Stimulated activated CD4-positive, alpha-beta T cell treated with anti-CD3 and anti-CD28 coated beads, Interleukin-4, amount 100 ng/mL, for 4 hours (primary cell): ENCODE data around the gene NSUN7.

Experiments
- DNase-seq, 2 experiments: peaks; one replicate each; pipeline ENCODE4 v3.0.0-alpha.2; 2020

Gene NSUN7

DNA sequence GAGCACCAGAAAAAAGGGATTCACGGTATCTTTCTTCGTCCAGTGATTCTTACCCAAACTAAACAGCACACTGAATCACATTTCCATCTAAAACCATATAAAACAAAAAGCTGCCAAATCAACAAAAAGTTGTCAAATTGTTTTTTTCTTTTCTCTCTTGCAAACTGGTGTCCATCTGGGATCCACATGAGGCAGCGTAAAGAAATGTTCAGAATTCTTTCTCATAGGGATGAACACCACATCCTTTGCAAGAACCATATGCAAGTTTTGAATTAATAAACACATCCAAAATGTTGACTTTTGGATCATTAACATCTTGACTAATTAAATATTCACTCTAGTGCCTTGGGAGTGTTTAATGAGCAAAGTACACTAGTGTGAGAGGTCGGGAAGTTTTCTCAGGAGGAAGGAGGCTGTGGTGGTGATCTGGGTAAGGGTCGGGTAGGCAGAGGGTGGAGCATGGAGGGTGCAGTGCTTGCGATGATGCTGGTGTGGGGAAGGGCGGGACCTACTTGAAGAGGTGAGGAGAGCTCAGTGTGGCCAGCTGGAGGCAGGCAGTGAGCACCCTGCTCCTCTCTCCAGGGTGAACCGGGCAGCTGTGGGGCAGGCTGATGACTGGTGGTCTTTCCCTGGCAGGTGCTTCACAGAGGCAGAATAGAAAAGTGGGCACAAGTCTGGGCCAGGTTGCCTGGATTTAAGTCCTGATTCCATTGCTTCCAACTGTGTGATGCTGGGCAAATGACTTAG, 72.8 kb downstream of the NSUN7 start:
- no peak for DNase-seq

DNA sequence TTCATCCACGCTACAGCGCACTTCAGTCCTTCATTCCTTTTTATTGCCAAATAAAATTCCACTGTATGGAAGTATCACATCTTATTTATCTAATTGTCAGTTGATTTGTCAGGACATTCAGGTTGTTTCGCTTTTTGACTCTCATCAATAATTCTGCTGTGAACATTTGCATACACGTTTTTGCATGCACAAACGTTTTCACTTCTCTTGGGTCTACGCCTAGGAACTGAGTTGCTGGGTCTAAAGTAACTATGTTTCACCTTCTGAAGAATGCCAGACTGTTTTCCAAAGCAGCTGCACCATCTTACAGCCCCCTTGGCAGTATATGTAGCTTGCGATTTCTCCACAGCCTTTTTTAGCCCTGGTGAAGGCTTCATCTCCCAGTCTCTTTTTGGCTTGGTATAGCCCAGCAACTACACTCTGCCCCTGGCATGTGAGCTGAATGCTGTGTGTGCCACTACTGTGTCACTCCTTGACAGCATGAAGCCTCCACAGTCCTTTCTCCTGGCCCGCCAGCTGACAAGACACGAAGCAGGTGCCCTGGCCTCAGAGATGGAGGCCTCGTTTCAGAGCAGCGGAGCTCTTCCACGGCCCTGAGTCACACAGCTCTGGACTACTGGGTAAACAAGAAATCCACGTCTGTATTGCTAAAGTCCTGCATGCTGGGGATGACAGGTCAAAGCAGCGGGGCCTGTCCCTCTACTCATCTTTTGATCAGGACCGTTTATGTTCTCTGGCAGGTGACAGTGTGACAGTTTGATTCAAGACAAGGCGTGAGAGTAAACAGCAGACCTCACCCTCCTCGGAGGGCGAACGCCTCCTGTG, 75.5 kb downstream of the NSUN7 start:
- DNase-seq = no peak

DNA sequence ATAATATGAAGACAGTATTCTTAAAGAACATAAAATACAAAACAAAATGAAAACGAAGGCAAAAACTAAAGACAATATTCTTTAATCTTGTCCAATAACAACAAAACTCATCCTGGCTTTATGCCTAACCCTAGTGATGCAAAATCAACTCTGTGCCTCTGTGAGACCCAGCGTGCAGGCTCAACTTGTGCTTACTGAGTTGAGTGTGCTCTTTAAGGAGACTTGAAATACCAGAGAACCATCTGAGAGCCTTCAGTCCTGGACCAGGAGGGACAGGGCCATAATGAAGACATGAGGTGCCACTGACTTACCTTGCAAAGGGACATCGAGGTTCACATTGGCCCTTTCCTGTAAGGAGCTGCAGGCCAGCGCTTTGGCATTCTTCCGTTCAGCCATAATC, 77.1 kb downstream of the NSUN7 start:
- DNase-seq = no peak

DNA sequence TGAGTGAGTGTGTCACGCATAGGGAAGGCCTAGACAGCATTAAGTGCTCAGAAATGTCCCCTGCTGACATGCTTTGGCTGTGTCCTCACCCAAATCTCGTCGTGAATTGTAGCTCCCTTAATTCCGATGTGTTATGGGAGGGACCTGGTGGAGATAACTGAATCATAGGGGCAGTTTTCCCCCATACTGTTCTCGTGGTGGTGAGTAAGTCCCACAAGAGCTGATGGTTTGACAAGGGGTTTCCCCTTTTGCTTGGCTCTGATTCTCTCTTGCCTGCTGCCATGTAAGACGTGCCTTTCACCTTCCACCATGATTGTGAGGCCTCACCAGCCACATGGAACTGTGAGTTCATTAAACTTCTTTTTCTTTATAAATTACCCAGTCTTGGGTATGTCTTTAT, 78.0 kb downstream of the NSUN7 start:
- DNase-seq = no peak

DNA sequence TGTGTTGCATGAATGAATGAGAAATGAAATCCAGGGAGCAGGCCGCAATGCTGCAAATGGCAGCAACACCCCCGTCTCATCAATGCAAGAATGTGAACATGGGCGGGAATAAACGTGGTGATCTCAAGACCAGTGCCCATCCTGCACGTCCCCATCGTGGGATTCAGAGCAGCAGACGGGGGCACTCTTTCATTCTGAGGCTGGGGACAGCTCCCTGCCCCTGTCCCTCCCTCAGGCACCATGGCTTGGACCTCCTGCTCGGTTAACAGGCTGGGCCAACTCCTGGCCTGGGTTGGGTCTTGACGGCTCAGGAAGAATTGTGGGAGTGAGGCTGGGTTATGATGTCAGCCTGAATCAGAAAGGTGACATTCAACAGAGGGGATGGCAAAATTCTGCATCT, 78.9 kb downstream of the NSUN7 start:
- no peak for DNase-seq

DNA sequence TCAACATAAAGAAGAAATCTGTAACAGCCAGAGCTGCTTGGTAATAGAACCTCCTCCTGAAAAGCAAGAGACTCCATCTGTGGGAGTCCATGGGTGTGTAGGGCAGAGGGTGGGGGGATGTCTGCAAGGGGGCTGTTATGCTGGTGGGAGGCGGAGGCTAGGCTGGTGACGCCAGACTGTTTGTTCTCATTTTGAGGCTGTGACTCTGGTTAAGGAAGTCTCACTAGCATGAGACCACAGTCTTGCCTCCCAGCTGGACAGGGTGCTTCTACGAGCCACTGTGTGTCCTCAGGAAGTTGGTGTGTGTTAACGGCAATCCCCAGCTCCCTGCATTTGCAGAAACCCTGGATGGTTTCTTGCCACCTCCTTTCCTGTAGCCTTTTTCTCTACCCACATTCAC, 79.8 kb downstream of the NSUN7 start:
- DNase-seq = no peak

DNA sequence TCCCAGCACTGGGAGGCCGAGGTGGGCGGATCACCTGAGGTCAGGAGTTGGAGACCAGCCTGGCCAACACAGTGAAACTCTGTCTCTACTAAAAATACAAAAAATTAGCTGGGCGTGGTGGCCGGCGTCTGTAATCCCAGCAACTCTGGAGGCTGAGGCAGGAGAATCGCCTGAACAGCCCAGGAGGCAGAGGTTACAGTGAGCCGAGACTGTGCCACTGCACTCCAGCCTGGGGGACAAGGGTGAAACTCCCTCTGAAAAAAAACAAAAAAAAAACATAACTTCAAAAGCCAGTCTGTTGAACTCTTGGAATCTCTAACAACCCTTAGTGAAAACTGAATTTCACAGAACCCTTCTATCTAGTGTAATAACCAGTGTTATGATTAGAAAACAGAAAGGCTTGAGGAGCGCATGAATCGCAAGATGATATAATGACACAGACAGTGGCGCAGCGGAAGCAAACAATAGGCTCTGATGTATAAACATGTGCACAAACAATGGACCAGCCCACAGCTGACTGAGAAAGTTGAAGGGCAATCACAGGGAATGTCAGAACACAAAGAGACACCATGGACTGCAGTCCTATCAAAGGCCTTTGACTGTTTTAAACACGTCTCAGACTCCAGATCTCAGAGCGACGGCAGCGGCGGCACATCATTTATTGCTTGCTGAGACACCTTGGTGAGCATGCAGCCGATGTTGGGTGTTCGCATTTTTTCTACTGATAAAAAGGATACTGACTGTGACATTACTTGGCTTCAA, 81.6 kb downstream of the NSUN7 start:
- DNase-seq = no peak

DNA sequence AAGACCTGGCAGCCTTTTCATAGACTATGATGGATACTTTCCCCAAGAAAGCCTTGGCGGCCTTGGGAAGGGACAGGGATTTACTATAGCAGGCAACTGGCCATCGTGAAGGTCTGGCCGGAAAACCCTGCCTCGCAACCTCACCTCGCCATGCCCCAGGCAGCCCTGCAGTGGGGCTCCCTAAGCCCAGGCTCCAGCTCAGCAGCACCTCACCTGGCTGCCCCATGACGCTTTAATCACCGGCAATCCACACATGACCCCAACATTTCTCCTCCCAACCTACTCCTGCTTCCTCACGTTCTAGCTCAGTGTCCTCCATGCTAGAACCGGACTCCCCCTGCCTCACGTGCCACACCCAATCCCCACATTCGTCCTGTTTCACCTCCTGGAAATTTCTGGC, 82.4 kb downstream of the NSUN7 start:
- DNase-seq = no peak

DNA sequence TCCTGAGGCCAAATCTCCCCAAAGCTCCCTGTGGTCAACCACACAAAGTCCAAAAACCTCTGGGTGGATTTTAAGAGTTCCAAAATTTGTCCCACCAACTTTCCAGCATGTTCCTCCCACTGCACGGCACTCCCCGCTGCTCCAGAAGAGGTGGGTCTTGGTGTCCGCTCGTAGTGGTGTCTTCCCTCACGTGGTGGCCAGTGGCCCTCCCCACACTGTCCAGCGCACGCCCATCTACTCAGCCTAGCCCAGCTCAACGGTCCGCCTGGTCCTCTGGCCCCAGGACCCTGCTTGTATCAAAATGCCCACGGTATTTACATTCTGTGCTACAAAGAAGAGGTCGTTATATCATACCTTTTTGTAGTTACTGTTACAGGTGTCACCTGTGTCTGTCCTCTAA, 83.5 kb downstream of the NSUN7 start:
- no peak for DNase-seq

DNA sequence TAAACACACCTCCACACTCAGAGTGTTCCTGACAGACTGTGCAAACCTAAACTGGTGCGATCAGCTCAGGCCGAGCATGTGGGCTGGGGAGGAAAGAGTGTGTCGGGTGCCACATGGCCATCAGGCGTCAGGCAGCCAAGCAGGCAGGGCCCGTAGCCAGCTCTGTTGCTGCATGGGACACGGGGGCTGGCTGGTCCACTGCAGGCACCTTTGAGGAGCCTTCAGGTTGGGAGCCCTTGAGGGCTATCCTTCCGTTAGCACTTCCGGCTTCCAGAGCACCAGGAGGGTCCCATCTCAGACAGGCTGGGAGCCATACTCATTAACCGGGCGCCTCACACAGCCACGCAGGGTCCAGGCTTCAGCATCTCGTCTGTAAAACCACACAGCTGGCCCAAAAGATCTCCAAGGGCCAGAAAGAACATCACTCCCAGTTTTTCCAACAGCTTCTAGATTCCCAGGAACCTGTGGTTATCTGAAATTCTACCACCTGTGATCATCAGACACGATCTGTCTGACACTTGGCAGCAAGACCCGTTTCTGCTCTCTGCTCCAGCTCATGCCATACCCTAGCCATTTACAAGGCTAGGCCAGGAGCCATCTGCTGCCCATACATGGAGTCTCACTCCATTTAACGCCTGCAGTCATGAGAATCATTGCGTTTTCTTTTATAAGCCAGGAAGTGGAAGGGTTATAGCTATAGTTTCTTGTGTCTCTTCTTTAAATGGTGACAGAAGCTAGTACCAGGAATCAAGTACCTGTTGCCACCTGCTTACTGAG, 87.5 kb downstream of the NSUN7 start:
- no peak for DNase-seq

DNA sequence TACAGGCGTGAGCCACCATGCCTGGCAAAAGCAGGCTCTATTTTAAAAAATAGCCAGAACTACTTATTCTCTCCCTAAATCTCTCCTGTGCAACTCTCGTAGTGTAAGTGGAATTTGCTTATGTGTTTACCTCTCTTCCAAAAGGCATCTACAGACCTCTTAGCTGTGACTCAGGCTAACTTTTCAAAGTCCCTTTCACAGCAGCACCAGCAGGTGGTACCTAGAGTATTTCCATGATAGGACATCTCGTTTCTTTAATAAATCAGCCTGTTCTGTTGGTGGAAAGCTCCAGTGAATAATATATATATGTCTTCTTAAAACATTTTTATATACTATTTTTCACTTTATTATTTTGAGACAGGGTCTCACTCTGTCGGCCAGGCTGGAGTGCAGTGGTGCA, 89.0 kb downstream of the NSUN7 start:
- no peak for DNase-seq

DNA sequence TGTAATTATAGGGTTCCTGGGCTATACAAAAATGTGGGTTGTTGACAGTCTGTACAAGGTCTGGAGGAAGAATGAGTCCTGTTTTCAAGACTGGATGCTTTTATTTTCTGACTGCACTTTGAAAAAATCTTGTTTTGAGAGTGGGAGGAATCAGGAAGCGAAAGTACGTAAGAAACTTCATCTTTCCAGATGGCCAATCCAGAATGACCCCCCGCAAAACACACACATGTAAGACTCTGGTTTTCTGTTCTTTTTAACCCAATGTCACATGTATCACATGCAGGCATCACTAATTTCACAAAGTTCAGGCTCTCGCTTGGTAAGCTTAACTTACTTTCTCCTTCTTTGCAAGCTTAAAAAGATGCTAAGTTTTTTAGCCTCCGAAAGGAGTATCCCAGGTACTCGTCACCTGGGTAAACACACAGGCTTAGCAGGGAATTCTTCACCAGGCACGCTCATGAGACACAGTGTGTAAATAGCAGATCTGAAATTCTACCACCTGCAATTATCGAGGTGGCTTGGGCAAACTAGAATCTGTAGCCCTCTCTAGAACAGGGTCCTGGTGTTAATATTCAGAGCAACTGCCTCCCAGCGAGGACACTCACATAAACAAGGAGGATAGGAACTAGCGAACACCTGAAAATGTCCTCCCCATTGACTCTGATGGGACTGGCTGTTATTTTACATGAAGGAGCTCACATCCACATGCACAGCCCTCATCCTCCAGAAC, 90.7 kb downstream of the NSUN7 start:
- no peak for DNase-seq

DNA sequence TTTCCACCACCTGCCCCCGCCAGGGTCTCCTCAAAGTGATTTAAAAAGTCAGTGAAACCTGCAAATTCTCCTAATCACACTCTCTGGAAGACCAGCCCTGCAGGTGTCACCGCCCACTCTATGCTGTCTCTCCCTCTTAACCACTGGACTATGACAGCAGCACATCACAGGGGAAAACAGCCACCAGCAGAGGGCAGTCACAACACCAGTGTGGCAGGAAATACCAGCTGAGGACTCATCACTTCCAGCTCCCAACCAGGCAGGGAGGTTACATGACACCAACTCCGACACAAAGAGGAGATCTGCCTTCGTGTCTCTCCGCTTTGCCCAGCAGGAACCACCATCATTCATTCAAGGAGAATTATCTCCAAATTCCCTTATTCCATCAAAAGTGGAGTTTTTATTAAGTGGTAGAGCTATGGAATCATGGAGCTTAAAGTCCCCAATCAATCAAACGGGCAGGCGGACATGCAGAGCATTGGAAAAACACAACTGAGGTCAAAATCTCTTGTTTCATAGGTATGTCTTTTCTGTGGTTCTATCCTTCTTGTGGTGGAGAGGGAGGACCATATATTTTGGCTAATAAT, 91.3 kb downstream of the NSUN7 start:
- peak; percentile 73 to 75 for DNase-seq

DNA sequence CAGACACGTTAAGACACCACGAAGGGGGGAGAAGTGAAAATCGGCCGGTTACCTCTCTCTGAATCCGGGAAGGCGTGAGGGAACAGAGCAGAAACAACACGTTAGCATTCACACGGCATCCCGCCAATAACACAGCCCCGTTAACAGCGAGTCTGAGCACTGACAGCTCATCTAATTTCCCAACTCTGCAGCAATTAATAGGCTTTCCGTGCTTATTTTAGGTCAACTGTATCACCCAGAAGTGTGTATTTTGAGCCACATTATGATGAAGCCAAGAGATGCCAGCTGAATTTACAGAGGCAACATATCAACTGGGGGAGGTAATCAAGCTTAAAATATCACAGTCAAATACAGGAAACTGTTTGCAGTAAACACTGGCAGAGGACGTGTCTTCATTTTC, 92.6 kb downstream of the NSUN7 start:
- no peak for DNase-seq

DNA sequence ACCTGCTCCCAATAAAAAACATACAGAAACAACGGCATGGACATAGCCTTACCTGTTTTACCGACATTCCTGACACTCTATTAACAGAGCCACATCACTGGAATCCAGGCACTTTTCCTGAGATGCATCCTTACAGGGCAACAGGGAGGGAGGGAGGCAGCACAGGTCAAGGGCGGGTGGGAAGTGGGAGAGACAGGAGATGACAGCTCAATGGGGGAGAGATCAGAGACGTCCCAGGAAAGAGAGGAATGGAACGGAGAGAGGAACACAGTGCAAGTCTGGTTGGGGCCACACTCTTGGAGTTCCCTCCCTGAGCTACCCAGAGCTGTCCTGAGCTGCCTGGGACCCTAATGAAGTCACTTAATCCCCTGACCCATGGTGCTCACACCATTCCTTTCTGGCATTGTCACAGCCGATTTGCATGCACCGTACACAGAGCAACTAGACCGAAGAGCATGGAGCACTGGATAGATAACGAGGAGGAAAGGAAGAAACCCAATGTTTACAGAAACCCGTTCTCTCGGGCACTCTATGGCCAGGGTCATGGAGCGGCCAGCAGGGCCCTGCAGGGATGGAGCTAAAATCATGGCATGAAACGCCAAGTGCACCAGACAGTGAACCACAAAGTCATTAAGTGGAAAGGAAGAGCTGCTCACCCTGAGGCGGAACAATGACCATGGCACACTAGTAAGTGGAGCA, 93.1 kb downstream of the NSUN7 start:
- no peak for DNase-seq

DNA sequence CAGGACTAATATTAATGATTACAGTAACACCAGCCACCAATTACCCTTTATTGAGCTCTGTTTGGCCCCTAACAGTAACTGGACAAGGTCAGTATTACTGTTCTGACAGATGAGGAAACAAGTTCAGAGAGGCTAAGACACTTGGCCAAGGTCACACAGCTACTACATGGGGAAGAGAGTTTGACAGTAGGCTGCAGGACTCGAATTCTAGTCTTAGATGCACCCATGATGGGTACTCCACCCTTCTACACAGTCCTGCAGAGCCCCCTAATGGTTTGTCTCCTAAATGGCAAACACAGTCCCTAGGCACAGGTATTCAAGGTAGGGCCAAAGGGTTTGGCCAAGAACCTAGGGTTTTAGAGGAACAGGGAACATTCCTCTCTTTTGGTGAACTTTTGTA, 93.9 kb downstream of the NSUN7 start:
- DNase-seq = no peak

DNA sequence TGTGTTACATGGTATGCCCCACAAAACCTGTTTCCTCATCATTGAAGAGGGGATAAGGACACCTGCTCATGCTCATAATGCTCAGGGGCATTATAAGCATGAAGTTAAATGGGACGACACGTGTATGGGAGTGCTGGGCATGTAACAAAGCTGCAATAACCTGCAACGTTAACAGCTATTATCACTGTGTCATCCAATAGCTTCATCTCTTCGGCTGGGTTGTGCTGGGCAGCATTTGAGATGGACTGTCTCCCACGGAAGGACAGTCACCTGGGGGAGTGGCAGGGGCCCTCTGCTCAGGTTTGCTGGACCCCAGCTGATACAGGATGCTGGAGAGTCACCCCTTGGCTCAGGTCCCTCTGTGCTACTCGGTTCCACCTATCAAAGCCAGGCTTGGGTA, 94.5 kb downstream of the NSUN7 start:
- DNase-seq = no peak

DNA sequence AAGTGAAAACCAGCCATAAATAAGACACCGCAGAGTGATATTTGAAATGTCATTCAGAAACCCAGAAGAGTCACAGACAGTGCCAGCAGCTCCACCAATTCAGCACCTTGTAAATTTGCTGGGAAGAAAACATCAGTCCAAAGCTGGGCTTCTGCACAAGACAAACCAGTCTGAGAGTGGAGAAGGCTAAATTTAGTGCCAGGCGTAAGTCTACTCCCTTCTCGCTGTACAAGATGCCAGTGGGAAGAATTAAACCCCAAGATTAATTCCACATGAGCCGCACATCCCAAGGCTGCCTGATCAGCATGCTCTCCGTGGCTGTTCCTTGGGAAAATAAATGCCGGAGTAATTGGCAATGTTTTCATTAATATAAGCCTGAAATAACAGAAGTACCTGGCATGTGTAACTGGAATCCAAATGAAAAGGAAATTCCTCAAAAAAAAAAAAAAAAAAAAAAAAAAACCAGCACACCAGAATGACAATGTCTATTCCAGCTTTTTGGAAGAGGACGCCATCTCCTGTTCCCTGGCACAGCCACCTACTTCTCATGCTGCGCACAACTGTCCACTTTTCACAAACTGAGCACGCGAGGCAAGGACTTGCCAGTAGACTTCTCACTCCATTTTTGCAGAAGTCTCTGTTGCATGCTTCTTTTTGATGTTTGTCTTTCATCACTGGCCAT, 95.5 kb downstream of the NSUN7 start:
- no peak for DNase-seq

DNA sequence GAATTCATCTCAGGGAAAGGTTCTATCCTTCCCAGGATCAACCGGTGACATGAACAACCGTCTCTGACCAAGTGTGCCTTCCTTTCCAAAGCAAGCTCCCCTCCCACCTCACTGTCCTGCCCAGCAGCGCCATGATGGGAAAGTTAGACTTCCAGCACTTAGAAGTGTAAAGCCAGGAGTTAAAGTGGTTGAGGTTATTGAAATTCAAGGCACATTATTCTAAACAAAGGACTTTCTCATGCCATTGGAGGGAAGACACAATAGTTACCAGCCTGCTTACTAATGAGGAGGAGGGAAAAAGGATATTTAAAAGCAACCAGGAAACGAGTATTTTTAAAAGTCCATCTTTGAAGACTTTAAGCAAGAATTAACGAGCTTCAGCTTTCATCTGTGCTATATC, 96.8 kb downstream of the NSUN7 start:
- no peak for DNase-seq

DNA sequence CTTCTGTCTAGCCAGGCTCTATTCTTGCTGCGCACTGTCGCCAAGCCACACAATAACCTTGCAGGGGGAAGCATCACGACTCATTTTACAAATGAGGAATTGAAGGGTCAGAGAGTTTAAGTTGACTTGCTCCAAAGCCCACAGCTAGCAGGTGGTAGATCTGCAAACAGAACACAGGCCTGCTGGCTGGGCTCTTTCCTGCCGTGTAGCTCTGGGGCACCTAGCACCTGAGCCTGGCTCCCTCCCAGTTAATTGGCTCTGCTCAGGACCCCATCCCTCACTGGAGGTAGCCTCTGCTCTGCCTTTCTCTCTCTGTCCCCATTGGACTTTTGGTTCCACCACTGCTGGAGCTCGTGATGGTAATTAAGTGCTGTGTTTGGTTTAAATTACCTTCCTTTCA, 98.5 kb downstream of the NSUN7 start:
- no peak for DNase-seq

DNA sequence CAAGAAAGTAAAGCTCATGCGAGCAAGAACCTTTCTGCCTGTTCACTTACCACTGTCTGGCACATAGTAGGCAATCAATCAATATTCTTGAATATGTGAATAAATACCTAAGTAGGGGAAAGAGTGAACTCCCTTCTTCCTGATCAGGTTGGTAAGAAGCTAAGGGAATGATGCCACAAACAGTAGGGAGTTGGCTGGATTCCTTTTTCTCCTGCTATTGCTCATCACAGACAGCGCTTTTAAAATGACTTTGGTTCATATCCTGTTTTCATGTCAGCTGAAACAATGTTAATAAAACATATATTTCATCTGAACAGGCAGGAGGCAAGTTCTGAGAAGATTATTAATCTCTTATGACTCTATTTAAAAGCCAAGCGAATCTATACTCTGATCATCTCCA, 99.2 kb downstream of the NSUN7 start:
- no peak for DNase-seq
